GM23338 (cell line): Measurements from ENCODE around the gene EXOC3L4. TPM values are rescaled to one million over a fixed set of nuclear protein-coding genes. Genes with fewer than 3 reads are reported as not detected.
"Not testable (repeated sequence)": the region's sequence is repeated elsewhere in the genome, so short reads cannot be mapped to it uniquely, and the experiment has no call there.

Experiments
- ATAC-seq: fragments of 200-7000 bp; cut with Tn5 transposase; 3 replicates; pipeline ENCODE4 v1.9.1; 2020
- DNase-seq: peaks from one replicate; pipeline ENCODE4 v3.0.0-alpha.2; 2015; ENCODE audit warnings: low spot score
- H2AFZ ChIP-seq: fragments of 200-600 bp; sonication (generic); 2 replicates; pipeline ENCODE4 v1.8.0; 2016; ENCODE audit warnings: antibody characterized with exemption, mild to moderate bottlenecking, moderate library complexity
- H3F3A ChIP-seq: fragments of 200-600 bp; sonication (generic); replicated peaks from 2 replicates; pipeline ENCODE4 v1.8.0; 2017; ENCODE audit warnings: antibody characterized with exemption, mixed run types, low read depth
- H3K27ac ChIP-seq: fragments of 200-600 bp; sonication (generic); 2 replicates; pipeline ENCODE4 v1.6.1; 2016; ENCODE audit warnings: low read depth
- H3K27me3 ChIP-seq: fragments of 200-600 bp; sonication (generic); 2 replicates; pipeline ENCODE4 v1.8.0; 2016; ENCODE audit warnings: mild to moderate bottlenecking, mixed run types, moderate library complexity; ENCODE audit not compliant: insufficient read depth
- H3K36me3 ChIP-seq: fragments of 200-600 bp; sonication (generic); 2 replicates; pipeline ENCODE4 v1.8.0; 2016; ENCODE audit warnings: mild to moderate bottlenecking; ENCODE audit not compliant: insufficient read depth
- H3K4me1 ChIP-seq: fragments of 200-600 bp; sonication (generic); 2 replicates; pipeline ENCODE4 v1.8.0; 2016; ENCODE audit warnings: mild to moderate bottlenecking, moderate library complexity; ENCODE audit not compliant: insufficient read depth
- H3K4me2 ChIP-seq: fragments of 200-600 bp; sonication (generic); 2 replicates; pipeline ENCODE4 v1.7.1; 2017; ENCODE audit warnings: mixed run types
- H3K4me3 ChIP-seq: fragments of 200-600 bp; sonication (generic); 2 replicates; pipeline ENCODE4 v1.6.1; 2016; ENCODE audit warnings: mixed run types
- H3K79me2 ChIP-seq: fragments of 200-600 bp; sonication (generic); replicated peaks from 2 replicates; pipeline ENCODE4 v1.8.0; 2017; ENCODE audit warnings: mild to moderate bottlenecking; ENCODE audit not compliant: insufficient read depth
- H3K9me2 ChIP-seq: fragments of 200-600 bp; sonication (generic); 2 replicates; pipeline ENCODE4 v1.8.0; 2017; ENCODE audit not compliant: insufficient read depth
- H4K20me1 ChIP-seq: fragments of 200-600 bp; sonication (generic); replicated peaks from 2 replicates; pipeline ENCODE4 v1.8.0; 2017; ENCODE audit warnings: mild to moderate bottlenecking; ENCODE audit not compliant: insufficient read depth
- H3K27ac Mint-ChIP-seq: 2 replicates; pipeline ENCODE4 v1.8.0; 2020; ENCODE audit warnings: inconsistent platforms, mild to moderate bottlenecking, moderate library complexity, mixed read lengths
- H3K27me3 Mint-ChIP-seq: 3 replicates; pipeline ENCODE4 v1.8.0; 2022; ENCODE audit warnings: low read depth, mild to moderate bottlenecking, moderate library complexity, mixed read lengths, inconsistent platforms; ENCODE audit not compliant: insufficient read depth, poor library complexity
- H3K36me3 Mint-ChIP-seq: 3 replicates; pipeline ENCODE4 v1.8.0; 2021; ENCODE audit warnings: low read depth, mild to moderate bottlenecking, inconsistent platforms, moderate library complexity, mixed read lengths
- H3K4me1 Mint-ChIP-seq: 3 replicates; pipeline ENCODE4 v1.8.0; 2020; ENCODE audit warnings: mild to moderate bottlenecking, inconsistent platforms, mixed read lengths
- H3K4me3 Mint-ChIP-seq: 3 replicates; pipeline ENCODE4 v1.8.0; 2021; ENCODE audit warnings: moderate library complexity, mild to moderate bottlenecking, inconsistent platforms, mixed read lengths
- H3K9me3 Mint-ChIP-seq: 3 replicates; pipeline ENCODE4 v1.8.0; 2020; ENCODE audit warnings: moderate library complexity, mild to moderate bottlenecking, inconsistent platforms, mixed read lengths
- CTCF ChIP-seq, 2 experiments: fragments of 200-600 bp in 1 of 2; sonication (generic) in 1 of 2; conservative IDR thresholded peaks; 2 replicates each; pipeline versions ENCODE4 v1.5.1 to v1.6.1; 2016 to 2017; ENCODE audit warnings: antibody characterized with exemption in 2 of 2, low read depth in 2 of 2, mild to moderate bottlenecking in 2 of 2, moderate library complexity in 1 of 2
- EZH2phosphoT487 ChIP-seq: fragments of 200-600 bp; sonication (generic); IDR thresholded peaks from one replicate; pipeline ENCODE4 v1.8.1; 2018; ENCODE audit warnings: antibody characterized with exemption; ENCODE audit not compliant: unreplicated experiment
- NANOG ChIP-seq: IDR thresholded peaks from 2 replicates; pipeline ENCODE4 v1.6.1; 2016; ENCODE audit warnings: antibody characterized with exemption, borderline replicate concordance
- REST ChIP-seq: IDR thresholded peaks from one replicate; pipeline ENCODE4 v1.6.1; 2018; ENCODE audit warnings: antibody characterized with exemption; ENCODE audit not compliant: unreplicated experiment
- ZNF114 ChIP-seq: fragments of 250-450 bp; sonication (Bioruptor Pico); IDR thresholded peaks from 2 replicates; pipeline ENCODE4 v1.5.0; 2020; ENCODE audit warnings: mild to moderate bottlenecking, moderate library complexity
- polyA plus RNA-seq: library from polyadenylated mRNA; unstranded; fragments of >200 nt; fragmentation: Nextera tagmentation; extraction: Ambion mirVana; gene quantifications from 2 replicates; pipeline ENCODE4 v1.2.1, GENCODE V29; 2016
- total RNA-seq: library from RNA; depleted of rRNA; stranded (reverse); fragments of >200 nt; shearing (Covaris generic); gene quantifications from 2 replicates; pipeline ENCODE4 v1.2.3, GENCODE V29; 2014

The EXOC3L4 gene
- total and polyA plus RNA-seq, 2 experiments from 2014 or later = not detected

GRCh38 chr14:103045371-103045869, 49.1 kb upstream of the EXOC3L4 start:
- Mint-ChIP-seq H3K4me1 (peaks cover 17% of the 10 kb centered on the region), H3K9me3 (no peaks in the 10 kb centered on the region), H3K27ac (peak overlapping the region; percentile 3), H3K36me3 (peaks cover 12% of the 10 kb centered on the region; the same call in 2 of the 3 replicates), H3K4me3 (no peak overlapping the region), H3K27me3 (peaks cover 6% of the 10 kb centered on the region)
- H2AFZ ChIP-seq = no peak overlapping the region
- H3K4me3 ChIP-seq = no peak overlapping the region
- peak overlapping the region; percentile 30; the same call in 1 of the 2 replicates for H3K27ac ChIP-seq
- peaks cover 65% of the 10 kb centered on the region for H4K20me1 ChIP-seq
- no peaks in the 10 kb centered on the region for H3K27me3 ChIP-seq
- H3K79me2 ChIP-seq = peaks cover 98% of the 10 kb centered on the region
- peak overlapping the region; percentile 60 for H3K4me2 ChIP-seq
- no peaks in the 10 kb centered on the region for H3F3A ChIP-seq
- no peaks in the 10 kb centered on the region for H3K36me3 ChIP-seq
- ATAC-seq (peak; percentile 45), DNase-seq (no peak)
- peaks cover 13% of the 10 kb centered on the region; the same call in 1 of the 2 replicates for H3K4me1 ChIP-seq
- TF ChIP-seq ZNF114 (CRISPR knock-in tag) (no peak), NANOG (no peak), REST (peak; percentile 67), CTCF (conservative IDR thresholded peaks at IDR 0.05; ENCODE audit: low read depth in 2 of 2) (no peak), EZH2phosphoT487 (no peak)
- H3K9me2 ChIP-seq = no peaks in the 10 kb centered on the region

GRCh38 chr14:103047453-103047852, 47.1 kb upstream of the EXOC3L4 start:
- H3K9me2 ChIP-seq, H3K4me3 Mint-ChIP-seq, H3K36me3 ChIP-seq, H3K27me3 Mint-ChIP-seq, H3K27ac ChIP-seq, ATAC-seq, DNase-seq, H3K27me3 ChIP-seq, H2AFZ ChIP-seq, H3K36me3 Mint-ChIP-seq, H3K9me3 Mint-ChIP-seq, H3K27ac Mint-ChIP-seq, H3F3A ChIP-seq, H3K4me3 ChIP-seq, H3K4me2 ChIP-seq: not testable (repeated sequence)
- peaks cover 17% of the 10 kb centered on the region for H3K4me1 Mint-ChIP-seq
- H3K4me1 ChIP-seq = peaks cover 13% of the 10 kb centered on the region; the same call in 1 of the 2 replicates
- H3K79me2 ChIP-seq = peaks cover 98% of the 10 kb centered on the region
- H4K20me1 ChIP-seq = peaks cover 72% of the 10 kb centered on the region
